OCI-LY3 (cell line): ENCODE results near the gene MAP4K3.

Experiments used
- CTCF ChIP-seq: fragments of 200-600, 300-600 bp; sonication (generic); IDR thresholded peaks from 2 replicates; pipeline ENCODE4 v1.5.1; 2014; ENCODE audit warnings: antibody characterized with exemption, low read length, low read depth
- EZH2phosphoT487 ChIP-seq: fragments of 200-600 bp; shearing (Covaris generic); IDR thresholded peaks from 2 replicates; pipeline ENCODE4 v1.6.1; 2018; ENCODE audit warnings: antibody characterized with exemption, mixed run types, low read depth

GRCh38 chr2:39479053-39479670 lies 42.1 kb upstream of the MAP4K3 start:
- TF ChIP-seq CTCF, result no peak
- no peak for TF ChIP-seq EZH2phosphoT487
